GM19240 (cell line): ENCODE measurements around the gene GPRASP1.
"Not testable (repeated sequence)": the region's sequence is repeated elsewhere in the genome, so short reads cannot be mapped to it uniquely, and the experiment has no call there.

Experiments used
- DNase-seq: peaks from one replicate; pipeline ENCODE4 v3.0.0; 2011; ENCODE audit warnings: low spot score; ENCODE audit not compliant: insufficient read length

Gene GPRASP1

GRCh38 chrX:102651242-102652011 is at the start of gene GPRASP1:
TSS of gene GPRASP1 (plus strand) at chrX:102651483. CDS start at chrX:102653914, 2,431 bp downstream.
- no peak for DNase-seq

- no peak for DNase-seq
Observed at GRCh38 chrX:102604327-102604726, 47.0 kb upstream of the GPRASP1 start.

GRCh38 chrX:102606115-102606514 is 45.2 kb upstream of the GPRASP1 start:
- DNase-seq: no peak

- DNase-seq: no peak
Observed at GRCh38 chrX:102610905-102611304, 40.4 kb upstream of the GPRASP1 start.

- no peak for DNase-seq
Observed at GRCh38 chrX:102624105-102624504, 27.2 kb upstream of the GPRASP1 start.

GRCh38 chrX:102627640-102628039 is 23.6 kb upstream of the GPRASP1 start:
- DNase-seq: no peak

- DNase-seq: no peak
Observed at GRCh38 chrX:102637561-102637960, 13.7 kb upstream of the GPRASP1 start.

GRCh38 chrX:102650903-102651241 is 411 bp upstream of the GPRASP1 start:
- DNase-seq: no peak

- DNase-seq: no peak
Observed at GRCh38 chrX:102652031-102652688, 877 bp downstream of the GPRASP1 start.

GRCh38 chrX:102654696-102655095 is 3.4 kb downstream of the GPRASP1 start:
- no peak for DNase-seq

GRCh38 chrX:102658556-102658955 is 7.3 kb downstream of the GPRASP1 start:
- DNase-seq: no peak

GRCh38 chrX:102659790-102660757 is 8.8 kb downstream of the GPRASP1 start:
- peak; percentile 23 for DNase-seq

- not testable (repeated sequence) for DNase-seq
Observed at GRCh38 chrX:102663820-102664219, 12.5 kb downstream of the GPRASP1 start.

- not testable (repeated sequence) for DNase-seq
Observed at GRCh38 chrX:102667034-102667433, 15.8 kb downstream of the GPRASP1 start.

- no peak for DNase-seq
Observed at GRCh38 chrX:102669526-102669925, 18.2 kb downstream of the GPRASP1 start.

- DNase-seq: no peak
Observed at GRCh38 chrX:102672856-102673255, 21.6 kb downstream of the GPRASP1 start.

GRCh38 chrX:102677479-102677878 is 26.2 kb downstream of the GPRASP1 start:
- DNase-seq: not testable (repeated sequence)

GRCh38 chrX:102684772-102685520 is 33.7 kb downstream of the GPRASP1 start:
- DNase-seq: no peak

- no peak for DNase-seq
Observed at GRCh38 chrX:102694749-102695148, 43.5 kb downstream of the GPRASP1 start.

GRCh38 chrX:102696306-102696705 is 45.0 kb downstream of the GPRASP1 start:
- no peak for DNase-seq

- DNase-seq: no peak
Observed at GRCh38 chrX:102697494-102697893, 46.2 kb downstream of the GPRASP1 start.
